GM12873 (cell line): Measurements from ENCODE around the gene CWC27.

Experiments
- CTCF ChIP-seq: IDR thresholded peaks from 2 replicates; pipeline ENCODE4 v1.5.1; 2012; ENCODE audit warnings: low read depth, mild to moderate bottlenecking, moderate library complexity, low read length, control low read depth; ENCODE audit not compliant: insufficient read depth; ENCODE audit errors: missing control alignments

The CWC27 gene

GRCh38 chr5:64838803-64839202 is 70.1 kb downstream of the CWC27 start:
- no peak for TF ChIP-seq CTCF

GRCh38 chr5:64839936-64840335 is 71.2 kb downstream of the CWC27 start:
- no peak for TF ChIP-seq CTCF

GRCh38 chr5:64840958-64841357 is 72.2 kb downstream of the CWC27 start:
- TF ChIP-seq CTCF = no peak

- no peak for TF ChIP-seq CTCF
These were observed 85.0 kb downstream of the CWC27 start for GRCh38 chr5:64853777-64854176.

- no peak for TF ChIP-seq CTCF
These were observed 86.1 kb downstream of the CWC27 start for GRCh38 chr5:64854855-64855254.

- TF ChIP-seq CTCF = no peak
These were observed 91.2 kb downstream of the CWC27 start for GRCh38 chr5:64859881-64860280.

- no peak for TF ChIP-seq CTCF
These were observed 92.6 kb downstream of the CWC27 start for GRCh38 chr5:64861281-64861680.
